ENCODE results near the gene ADGRL4.
"Not testable (repeated sequence)": the region's sequence is repeated elsewhere in the genome, so short reads cannot be mapped to it uniquely, and the experiment has no call there.

ADGRL4 gene

DNA sequence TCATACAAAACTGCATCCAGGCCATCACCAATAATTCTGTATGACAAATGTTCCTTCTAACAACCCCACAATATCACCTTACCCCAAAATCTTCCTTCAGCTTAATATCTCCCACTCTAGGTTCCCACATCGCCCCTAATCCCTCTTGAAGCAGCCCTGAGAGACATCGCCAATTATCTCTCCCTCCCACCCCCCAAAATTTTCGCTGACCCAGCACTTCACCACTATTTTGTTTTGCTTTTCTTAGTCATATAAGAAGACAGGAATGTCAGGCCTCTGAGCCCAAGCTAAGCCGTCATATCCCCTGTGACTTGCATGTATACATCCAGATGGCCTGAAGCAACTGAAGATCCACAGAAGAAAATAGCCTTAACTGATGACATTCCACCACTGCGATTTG, 126.3 kb downstream of the ADGRL4 start:
- no peaks in the 10 kb centered on the region for H3K27me3 Mint-ChIP-seq
- no peak for DNase-seq
- no peaks in the 10 kb centered on the region for H3K9me3 Mint-ChIP-seq
- no peak overlapping the region for H3K27ac Mint-ChIP-seq
- no peak for ATAC-seq
- no peaks in the 10 kb centered on the region for H3K4me1 Mint-ChIP-seq
- no peak overlapping the region for H3K4me3 Mint-ChIP-seq

DNA sequence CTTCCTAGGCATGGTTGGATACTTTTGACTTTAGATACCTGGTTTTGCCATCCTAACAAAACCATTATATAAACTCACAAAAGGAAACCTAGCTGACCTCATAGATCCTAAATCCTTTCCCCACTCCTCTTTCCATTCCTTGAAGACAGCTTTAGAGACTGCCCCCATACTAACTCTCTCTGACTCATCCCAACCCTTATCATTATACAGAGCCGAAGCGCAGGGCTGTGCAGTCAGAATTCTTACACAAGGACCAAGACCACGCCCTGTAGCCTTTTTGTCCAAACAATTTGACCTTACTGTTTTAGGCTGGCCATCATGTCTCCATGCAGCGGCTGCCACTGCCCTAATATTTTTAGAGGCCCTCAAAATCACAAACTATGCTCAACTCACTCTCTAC, 130.5 kb downstream of the ADGRL4 start:
- not testable (repeated sequence) for H3K9me3 Mint-ChIP-seq, H3K27ac Mint-ChIP-seq, H3K4me3 Mint-ChIP-seq, H3K27me3 Mint-ChIP-seq, ATAC-seq, H3K4me1 Mint-ChIP-seq, DNase-seq

DNA sequence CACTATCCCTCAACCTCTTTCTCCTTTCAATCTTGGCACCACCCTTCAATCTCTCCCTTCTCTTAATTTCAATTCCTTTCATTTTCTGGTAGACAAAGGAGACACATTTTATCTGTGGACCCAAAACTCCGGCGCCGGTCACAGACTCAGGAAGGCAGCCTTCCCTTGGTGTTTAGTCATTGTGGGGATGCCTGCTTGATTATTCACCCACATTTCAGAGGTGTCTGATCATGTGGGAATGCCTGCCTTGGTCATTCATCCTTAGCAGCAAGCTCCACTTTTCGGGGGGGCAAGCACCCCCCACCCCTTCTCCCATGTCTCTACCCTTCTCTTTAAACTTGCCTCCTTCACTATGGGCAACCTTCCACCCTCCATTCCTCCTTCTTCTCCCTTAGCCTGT, 133.7 kb downstream of the ADGRL4 start:
- H3K9me3 Mint-ChIP-seq, DNase-seq, ATAC-seq, H3K27me3 Mint-ChIP-seq, H3K27ac Mint-ChIP-seq, H3K4me3 Mint-ChIP-seq, H3K4me1 Mint-ChIP-seq: not testable (repeated sequence)

DNA sequence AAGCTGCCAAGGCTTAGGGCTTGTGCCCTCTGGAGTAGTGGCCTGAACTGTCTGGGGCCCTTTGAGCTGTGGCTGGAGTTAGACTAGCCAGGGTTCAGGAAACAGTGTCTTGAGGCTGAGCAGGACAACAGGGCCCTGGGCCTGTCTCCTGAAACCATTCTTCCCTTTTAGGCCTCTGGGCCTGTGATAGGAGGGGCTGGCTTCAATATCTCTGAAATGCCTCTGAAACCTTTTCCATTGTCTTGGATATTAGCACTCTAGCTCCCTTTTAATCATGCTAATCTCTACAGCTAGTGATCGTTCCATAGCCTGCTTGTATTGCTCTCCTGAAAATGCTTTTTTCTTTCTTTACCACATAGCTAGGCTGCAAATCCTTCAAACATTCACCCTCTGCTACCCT, 135.3 kb downstream of the ADGRL4 start:
- Mint-ChIP-seq H3K27ac (peak overlapping the region in 1 of 2 donors; percentile 68), H3K27me3 (no peaks in the 10 kb centered on the region), H3K4me1 (no peaks in the 10 kb centered on the region), H3K9me3 (no peaks in the 10 kb centered on the region), H3K4me3 (no peak overlapping the region)
- no peak for ATAC-seq
- no peak for DNase-seq

DNA sequence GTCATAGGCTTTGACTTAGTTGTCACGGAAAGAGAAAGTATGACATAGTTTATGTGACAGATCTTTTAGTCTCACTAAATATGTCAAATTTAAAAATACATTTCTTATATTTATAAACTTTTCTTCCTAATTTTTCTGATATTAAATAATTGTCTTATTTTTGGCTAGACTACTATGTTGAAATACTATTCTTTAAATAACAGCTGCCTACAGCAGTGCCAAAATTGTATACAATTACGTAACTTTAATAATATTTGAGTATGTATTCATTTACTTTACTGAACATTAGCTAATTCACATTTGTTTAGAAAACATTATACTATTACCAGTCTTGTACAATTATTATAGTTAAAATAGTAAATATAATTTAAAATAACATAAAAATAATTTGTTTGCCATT, 137.4 kb downstream of the ADGRL4 start:
- DNase-seq, result no peak
- H3K27ac Mint-ChIP-seq, result no peak overlapping the region

DNA sequence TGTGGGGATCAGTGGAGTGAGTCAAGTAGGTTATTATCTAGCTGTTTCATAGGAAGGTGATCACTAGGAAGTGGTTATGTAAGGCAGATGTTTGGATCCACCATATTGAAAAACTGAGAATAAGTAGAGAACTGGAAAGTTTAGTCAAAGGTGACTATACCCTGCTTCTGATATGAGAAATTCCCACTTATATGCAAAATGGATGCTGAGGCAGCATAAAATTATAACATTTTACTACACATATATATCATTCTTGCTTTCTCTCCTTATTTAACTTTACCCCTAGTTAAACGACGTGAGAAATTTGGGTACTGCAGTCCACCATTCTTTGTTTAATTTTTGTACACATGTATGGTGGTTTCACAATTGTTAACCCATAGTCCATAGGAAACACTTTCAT, 142.4 kb downstream of the ADGRL4 start:
- no peaks in the 10 kb centered on the region for H3K27me3 Mint-ChIP-seq
- ATAC-seq (no peak), DNase-seq (no peak)
- no peak overlapping the region for H3K27ac Mint-ChIP-seq
- no peaks in the 10 kb centered on the region for H3K4me1 Mint-ChIP-seq
- H3K9me3 Mint-ChIP-seq, result no peaks in the 10 kb centered on the region
- no peak overlapping the region for H3K4me3 Mint-ChIP-seq

More for the DNA sequence above, 137.4 kb downstream of the ADGRL4 start:
- Mint-ChIP-seq H3K4me1 (no peaks in the 10 kb centered on the region), H3K27me3 (no peaks in the 10 kb centered on the region), H3K9me3 (no peaks in the 10 kb centered on the region), H3K4me3 (no peak overlapping the region)
- no peak for ATAC-seq

DNA sequence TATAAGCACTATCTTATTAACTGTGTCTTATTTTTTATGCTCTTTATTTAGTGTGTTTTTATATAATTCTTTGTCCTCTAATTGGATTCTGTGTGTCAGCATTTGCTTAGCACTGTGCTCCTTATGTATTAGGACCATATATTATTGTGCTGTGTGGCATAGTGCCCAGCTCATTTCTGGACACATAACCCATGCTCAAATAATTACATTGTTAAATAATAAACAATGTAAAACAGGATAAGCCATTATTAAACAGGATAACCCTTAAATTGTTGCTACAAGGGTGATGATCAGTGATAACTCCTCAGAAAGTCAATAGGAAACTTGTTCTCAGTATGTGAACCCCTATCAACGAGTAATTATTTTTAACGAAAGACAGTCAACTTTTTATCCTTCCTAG, 150.4 kb downstream of the ADGRL4 start:
- H3K4me1 Mint-ChIP-seq, result no peaks in the 10 kb centered on the region
- peak overlapping the region in 1 of 2 donors; percentile 4 for H3K27ac Mint-ChIP-seq
- H3K27me3 Mint-ChIP-seq, result peaks cover 7% of the 10 kb centered on the region
- DNase-seq (no peak), ATAC-seq (no peak)
- H3K4me3 Mint-ChIP-seq, result no peak overlapping the region
- H3K9me3 Mint-ChIP-seq, result no peaks in the 10 kb centered on the region

DNA sequence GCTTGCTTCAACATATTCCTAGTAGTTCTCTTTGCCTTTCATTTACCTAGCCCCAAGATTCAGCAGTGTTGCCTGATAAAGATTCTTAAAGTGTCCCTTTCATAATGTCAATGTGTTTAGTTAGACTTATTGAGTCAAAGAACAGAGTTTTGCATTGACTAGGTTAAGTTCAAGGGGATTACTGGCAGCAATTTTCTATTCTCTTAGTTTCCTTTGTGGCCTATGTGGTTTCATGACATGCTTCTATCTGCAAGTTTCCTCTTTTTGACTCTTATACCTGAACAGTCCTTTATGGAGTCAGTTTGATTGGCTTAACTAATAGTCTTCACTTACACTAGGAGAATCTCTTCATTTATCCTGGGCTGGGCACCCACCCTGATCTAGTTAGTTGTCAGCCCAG, 151.3 kb downstream of the ADGRL4 start:
- Mint-ChIP-seq H3K27me3 (peaks cover 7% of the 10 kb centered on the region), H3K4me3 (no peak overlapping the region), H3K9me3 (no peaks in the 10 kb centered on the region), H3K27ac (no peak overlapping the region), H3K4me1 (no peaks in the 10 kb centered on the region)
- DNase-seq (no peak), ATAC-seq (peak; percentile 65)

DNA sequence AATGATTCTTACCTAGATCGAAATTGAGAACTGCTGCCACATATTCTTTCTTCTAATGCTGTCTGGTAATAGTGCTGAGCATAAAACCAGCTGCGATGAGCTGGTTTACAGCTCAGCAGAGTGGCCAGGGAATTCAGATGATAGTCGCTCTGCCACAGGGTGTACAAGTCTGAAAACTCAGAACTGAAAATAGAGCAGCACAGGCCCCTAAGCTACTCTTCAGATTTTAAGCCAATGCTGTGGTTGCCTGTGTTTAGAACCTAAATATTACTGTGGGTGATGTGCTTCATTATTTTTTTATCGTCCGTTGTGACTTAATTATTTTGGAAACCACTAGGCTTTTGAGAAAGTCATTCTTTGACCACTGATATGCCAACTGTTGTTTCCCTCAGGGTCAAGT, 152.0 kb downstream of the ADGRL4 start:
- no peak for DNase-seq
- Mint-ChIP-seq H3K27me3 (peaks cover 7% of the 10 kb centered on the region), H3K27ac (no peak overlapping the region), H3K4me3 (no peak overlapping the region), H3K9me3 (no peaks in the 10 kb centered on the region), H3K4me1 (no peaks in the 10 kb centered on the region)
- no peak for ATAC-seq

DNA sequence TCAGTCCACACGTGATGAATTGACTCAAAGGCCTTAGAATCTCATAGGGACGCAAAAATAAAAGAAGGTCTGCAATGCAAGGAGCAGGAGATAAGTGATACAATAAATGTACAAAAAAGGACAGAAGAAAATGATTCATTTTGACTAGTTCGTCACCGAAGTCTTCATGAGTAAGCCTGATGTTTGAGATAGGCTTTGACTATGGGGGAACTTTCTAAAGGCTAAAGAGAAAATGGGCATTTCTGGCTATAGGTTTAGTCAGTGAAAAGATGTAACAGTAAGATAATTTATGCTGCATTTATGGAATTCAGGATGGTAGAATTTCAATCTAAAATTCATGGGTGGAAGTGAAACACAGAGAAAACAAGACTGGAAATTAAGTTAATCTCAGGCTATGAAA, 163.0 kb downstream of the ADGRL4 start:
- H3K4me1 Mint-ChIP-seq, result no peaks in the 10 kb centered on the region
- no peak overlapping the region for H3K27ac Mint-ChIP-seq
- H3K4me3 Mint-ChIP-seq, result no peak overlapping the region
- no peaks in the 10 kb centered on the region for H3K9me3 Mint-ChIP-seq
- ATAC-seq (no peak), DNase-seq (no peak)
- no peaks in the 10 kb centered on the region for H3K27me3 Mint-ChIP-seq

DNA sequence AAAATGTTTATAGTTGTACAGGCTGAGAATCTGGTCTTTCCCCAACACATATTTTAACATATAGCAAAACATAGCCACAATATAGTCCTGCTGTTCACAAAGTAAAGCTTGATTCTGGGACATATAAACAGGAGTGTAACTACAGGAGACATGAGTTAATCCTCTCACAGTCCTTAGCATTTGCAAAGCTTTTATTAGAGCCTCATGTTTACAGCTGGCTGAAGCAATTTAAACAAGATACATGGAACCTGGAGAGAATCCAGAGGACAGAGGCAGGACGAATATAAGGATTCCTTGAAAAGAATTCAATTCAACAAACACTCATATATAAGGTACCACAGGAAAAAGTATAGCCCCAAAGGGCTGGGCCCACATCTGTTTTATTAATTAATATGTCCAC, 163.4 kb downstream of the ADGRL4 start:
- Mint-ChIP-seq H3K4me3 (no peak overlapping the region), H3K27ac (no peak overlapping the region), H3K9me3 (no peaks in the 10 kb centered on the region), H3K4me1 (no peaks in the 10 kb centered on the region), H3K27me3 (no peaks in the 10 kb centered on the region)
- DNase-seq (no peak), ATAC-seq (no peak)

DNA sequence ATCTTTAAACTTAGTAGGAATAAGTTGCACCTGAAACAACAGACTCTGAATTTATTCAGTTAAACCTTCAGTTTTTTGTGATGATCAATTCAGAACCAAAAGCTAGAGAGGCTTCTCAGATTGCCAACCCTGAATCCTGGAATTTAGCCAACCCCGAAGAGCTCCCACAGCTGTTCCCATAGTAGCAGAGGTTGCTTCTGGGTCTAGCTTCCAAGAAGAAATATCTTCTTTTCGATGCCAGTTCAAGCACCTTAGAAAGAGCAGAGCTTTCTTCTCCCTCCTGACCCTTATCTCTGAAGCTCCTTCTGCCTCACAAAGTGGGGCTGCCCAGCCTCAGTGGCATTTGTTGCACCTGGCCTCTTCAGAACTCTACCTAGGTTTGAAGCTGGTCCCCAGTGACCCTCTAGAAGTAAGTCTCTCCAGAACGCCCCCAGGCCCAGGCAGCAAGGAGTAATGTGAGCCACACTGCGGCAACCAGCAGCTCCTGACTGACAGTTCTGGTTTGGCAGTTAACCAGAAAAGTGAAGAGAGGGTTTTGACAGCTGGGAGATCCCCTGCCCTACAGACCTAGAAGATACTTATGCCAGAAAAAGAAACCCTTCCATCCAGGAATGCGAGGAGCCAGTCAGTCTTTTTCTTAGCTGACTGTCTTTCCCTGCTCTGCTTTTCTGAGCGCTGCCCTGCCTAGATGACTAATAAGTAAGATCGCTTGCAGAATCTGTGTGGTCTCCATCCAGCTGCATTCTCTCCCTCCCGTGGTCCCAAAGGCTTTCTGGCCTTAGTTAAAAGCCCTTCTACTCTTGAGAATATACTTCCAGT, 165.9 kb downstream of the ADGRL4 start:
- Mint-ChIP-seq H3K27ac (peak overlapping the region in 1 of 2 donors; percentile 66), H3K9me3 (no peaks in the 10 kb centered on the region), H3K27me3 (no peaks in the 10 kb centered on the region), H3K4me3 (no peak overlapping the region), H3K4me1 (peaks cover 7% of the 10 kb centered on the region)
- ATAC-seq (peak; percentile 28), DNase-seq (no peak)

Measured in stimulated activated naive CD8-positive, alpha-beta T cell treated with anti-CD3 and anti-CD28 coated beads, Interleukin-15, amount 100 ng/mL, for 72 hours (primary cell).